HepG2 (cell line): Measurements from ENCODE around the gene FUT6. TPM values are rescaled to one million over a fixed set of nuclear protein-coding genes. Genes with fewer than 3 reads are reported as not detected.

Experiments
- ATF4 ChIP-seq, 2 experiments: fragments of 450-650 bp in 1 of 2; sonication (generic) in 1 of 2; formaldehyde crosslinking; IDR thresholded peaks; 2 replicates each; pipeline versions ENCODE4 v1.5.0 to v1.8.0; 2020 to 2022; ENCODE audit warnings: mild to moderate bottlenecking in 1 of 2, missing genetic modification reagents in 1 of 2
- BATF2 ChIP-seq: sonication (generic); formaldehyde crosslinking; IDR thresholded peaks from 2 replicates; pipeline ENCODE4 v1.8.0; 2022; ENCODE audit warnings: mild to moderate bottlenecking, missing genetic modification reagents, moderate library complexity
- FIP1L1 ChIP-seq: fragments of 200-400 bp; formaldehyde crosslinking; IDR thresholded peaks from 2 replicates; pipeline ENCODE4 v1.6.1; 2018; ENCODE audit warnings: low read depth, mild to moderate bottlenecking, low read length, moderate library complexity, borderline replicate concordance; ENCODE audit not compliant: insufficient read depth
- GMEB2 ChIP-seq: IDR thresholded peaks from 2 replicates; pipeline ENCODE4 v1.6.1; 2016; ENCODE audit warnings: missing biosample characterization, missing genetic modification reagents, low read depth
- NR2F1 ChIP-seq, 2 experiments: fragments of 450-650 bp in 1 of 2; formaldehyde crosslinking in 1 of 2; IDR thresholded peaks; 2 replicates each; pipeline versions ENCODE4 v1.5.0 to v1.6.1; 2016 to 2020; ENCODE audit warnings: mild to moderate bottlenecking in 1 of 2, missing compliant biosample characterization in 1 of 2, missing genetic modification reagents in 1 of 2, moderate library complexity in 1 of 2
- PHB2 ChIP-seq: fragments of 450-650 bp; IDR thresholded peaks from 2 replicates; pipeline ENCODE4 v1.6.1; 2018; ENCODE audit not compliant: partially characterized antibody
- PHF5A ChIP-seq: IDR thresholded peaks from one replicate; pipeline ENCODE4 v1.6.1; 2018; ENCODE audit warnings: low read depth, missing genetic modification reagents; ENCODE audit not compliant: unreplicated experiment
- PREB ChIP-seq: sonication (generic); formaldehyde crosslinking; IDR thresholded peaks from 2 replicates; pipeline ENCODE4 v1.4.0; 2020; ENCODE audit warnings: missing genetic modification reagents
- RAD21 ChIP-seq: fragments of 450-650 bp; formaldehyde crosslinking; IDR thresholded peaks from 2 replicates; pipeline ENCODE4 v1.5.0; 2020; ENCODE audit warnings: mild to moderate bottlenecking
- RFX3 ChIP-seq: IDR thresholded peaks from 2 replicates; pipeline ENCODE4 v1.6.1; 2016; ENCODE audit warnings: missing biosample characterization, missing genetic modification reagents
- SOX6 ChIP-seq, 2 experiments: fragments of 450-650 bp in 1 of 2; sonication (generic) in 1 of 2; formaldehyde crosslinking in 1 of 2; IDR thresholded peaks; 2 replicates each; pipeline versions ENCODE4 v1.4.0 to v1.6.1; 2017 to 2020; ENCODE audit warnings: antibody characterized with exemption in 1 of 2, mild to moderate bottlenecking in 1 of 2, missing genetic modification reagents in 1 of 2
- TERF1 ChIP-seq: sonication (generic); formaldehyde crosslinking; IDR thresholded peaks from 2 replicates; pipeline ENCODE4 v1.8.0; 2022; ENCODE audit warnings: mild to moderate bottlenecking, missing genetic modification reagents, moderate library complexity
- TSC22D2 ChIP-seq: sonication (generic); formaldehyde crosslinking; IDR thresholded peaks from 2 replicates; pipeline ENCODE4 v1.5.1; 2020; ENCODE audit warnings: missing genetic modification reagents, mild to moderate bottlenecking, borderline replicate concordance
- XBP1 ChIP-seq: sonication (generic); formaldehyde crosslinking; IDR thresholded peaks from 2 replicates; pipeline ENCODE4 v1.5.0; 2020; ENCODE audit warnings: missing genetic modification reagents
- ZBTB20 ChIP-seq: sonication (generic); formaldehyde crosslinking; IDR thresholded peaks from 2 replicates; pipeline ENCODE4 v1.8.1; 2023; ENCODE audit warnings: missing genetic modification reagents, low read depth, mild to moderate bottlenecking, borderline replicate concordance
- ZNF232 ChIP-seq: sonication (generic); formaldehyde crosslinking; IDR thresholded peaks from 2 replicates; pipeline ENCODE4 v1.4.0; 2020; ENCODE audit warnings: missing genetic modification reagents, borderline replicate concordance
- ZNF510 ChIP-seq: sonication (generic); formaldehyde crosslinking; IDR thresholded peaks from 2 replicates; pipeline ENCODE4 v1.4.0; 2020; ENCODE audit warnings: low read depth, mild to moderate bottlenecking, missing genetic modification reagents
- ZNF550 ChIP-seq: sonication (generic); formaldehyde crosslinking; IDR thresholded peaks from 2 replicates; pipeline ENCODE4 v1.4.0; 2020; ENCODE audit warnings: mild to moderate bottlenecking, missing genetic modification reagents, borderline replicate concordance
- ZNF674 ChIP-seq: sonication (generic); formaldehyde crosslinking; IDR thresholded peaks from 2 replicates; pipeline ENCODE4 v1.5.0; 2020; ENCODE audit warnings: low read depth, mild to moderate bottlenecking, missing genetic modification reagents
- ZNF770 ChIP-seq: sonication (generic); formaldehyde crosslinking; IDR thresholded peaks from 2 replicates; pipeline ENCODE4 v1.5.0; 2020; ENCODE audit warnings: mild to moderate bottlenecking, missing genetic modification reagents
- ZNF773 ChIP-seq: sonication (generic); formaldehyde crosslinking; IDR thresholded peaks from 2 replicates; pipeline ENCODE4 v1.4.0; 2020; ENCODE audit warnings: missing genetic modification reagents, borderline replicate concordance
- ZNF780A ChIP-seq: sonication (generic); formaldehyde crosslinking; IDR thresholded peaks from 2 replicates; pipeline ENCODE4 v1.8.0; 2022; ENCODE audit warnings: mild to moderate bottlenecking, missing genetic modification reagents, moderate library complexity
- polyA plus RNA-seq, 8 experiments: library from polyadenylated mRNA; depleted of rRNA in 3 of 8; stranded (reverse) in 7 of 8; unstranded in 1 of 8; fragments of >200 nt; fragmentation: Illumina TruSeq in 4 of 8; extraction: Trizol in 4 of 8; gene quantifications; 2 replicates each; pipeline versions ENCODE4 v1.2.1 to v1.2.3, GENCODE V29; 2011 to 2016; ENCODE audit warnings: low read depth in 4 of 8, missing spikeins in 1 of 8, mixed read lengths in 1 of 8; ENCODE audit not compliant: insufficient read depth in 1 of 8
- total RNA-seq, 5 experiments: library from RNA; depleted of rRNA; stranded (reverse); fragments of >200 nt; fragmentation: Illumina TruSeq; extraction: Trizol; gene quantifications; 2 replicates each; pipeline ENCODE4 v1.2.3, GENCODE V29; 2016; ENCODE audit warnings: low read depth in 1 of 5

FUT6 gene
- total and polyA plus RNA-seq, 2 of the 13 experiments (the other 11 are each of a cell fraction or from before 2014, with no cell fraction given): 8.2 to 27.7 TPM

GRCh38 chr19:5870986-5871394 is 31.5 kb upstream of the FUT6 start (continued):
- peak; percentile 47; the same call in 1 of the 2 replicates for TF ChIP-seq RAD21 (CRISPR knock-in tag)
- TF ChIP-seq XBP1: no peak
- peak; percentile 99 for TF ChIP-seq PHF5A (CRISPR knock-in tag)
- 0 out of 2 replicates have a peak, but pooled peaks have one; percentile 12 for TF ChIP-seq GMEB2 (CRISPR knock-in tag)
- no peak for TF ChIP-seq FIP1L1
- peak; percentile 84; the same call in 1 of the 2 replicates for TF ChIP-seq ZNF510
- TF ChIP-seq TSC22D2 (CRISPR knock-in tag): peak; percentile 72; the same call in 1 of the 2 replicates
- peak; percentile 99 for TF ChIP-seq ZNF770 (CRISPR knock-in tag)
- peak; percentile 92 for TF ChIP-seq ZBTB20
- TF ChIP-seq ZNF773 (CRISPR knock-in tag): no peak
- TF ChIP-seq ZNF780A: peak; percentile 66; the same call in 1 of the 2 replicates
- TF ChIP-seq PHB2: no peak
- TF ChIP-seq SOX6 (IDR thresholded peaks at IDR 0.05): no peak
- TF ChIP-seq SOX6 (CRISPR knock-in tag; IDR thresholded peaks at IDR 0.05): peak; percentile 97
- peak; percentile 47 to 100; a peak in 3 of 4 replicates for TF ChIP-seq ATF4 (CRISPR knock-in tag; IDR thresholded peaks at IDR 0.05)
- peak; percentile 51; the same call in 1 of the 2 replicates for TF ChIP-seq ZNF232 (CRISPR knock-in tag)
- no peak for TF ChIP-seq TERF1 (CRISPR knock-in tag)
- no peak for TF ChIP-seq PREB (CRISPR knock-in tag)
- no peak for TF ChIP-seq BATF2 (CRISPR knock-in tag)
- TF ChIP-seq RFX3 (CRISPR knock-in tag): 0 out of 2 replicates have a peak, but pooled peaks have one; percentile 25
- TF ChIP-seq ZNF550: no peak
- no peak for TF ChIP-seq ZNF674 (CRISPR knock-in tag)
- peak in 1 of 2 experiments; percentile 25; a peak in 1 of 4 replicates for TF ChIP-seq NR2F1 (CRISPR knock-in tag; IDR thresholded peaks at IDR 0.05)
